Smooth muscle cell (in vitro differentiated cells): ENCODE data around the gene IPCEF1. TPM values are rescaled to one million over a fixed set of nuclear protein-coding genes. Genes with fewer than 3 reads are reported as not detected.
"Not testable (repeated sequence)": the region's sequence is repeated elsewhere in the genome, so short reads cannot be mapped to it uniquely, and the experiment has no call there.

Experiments used
- DNase-seq: peaks from one replicate; lab custom pipeline; 2025; ENCODE audit not compliant: unreplicated experiment; lab: John Stamatoyannopoulos, UW
- H2AFZ ChIP-seq: fragments of 200-600 bp; sonication (generic); 2 replicates; pipeline ENCODE4 v1.6.0; 2016; ENCODE audit warnings: antibody characterized with exemption, low read depth, mild to moderate bottlenecking
- H3F3A ChIP-seq: fragments of 200-600 bp; sonication (generic); 2 replicates; pipeline ENCODE4 v1.6.0; 2017; ENCODE audit warnings: antibody characterized with exemption, low read depth
- H3K27ac ChIP-seq: fragments of 200-600 bp; sonication (generic); 2 replicates; pipeline ENCODE4 v1.5.1; 2016; ENCODE audit warnings: low read depth, mild to moderate bottlenecking
- H3K27me3 ChIP-seq: fragments of 200-600 bp; sonication (generic); 2 replicates; pipeline ENCODE4 v1.6.1; 2016; ENCODE audit warnings: low read depth, mild to moderate bottlenecking
- H3K36me3 ChIP-seq: fragments of 200-600 bp; sonication (generic); 2 replicates; pipeline ENCODE4 v1.5.1; 2016; ENCODE audit warnings: low read depth
- H3K4me1 ChIP-seq: fragments of 200-600 bp; sonication (generic); 2 replicates; pipeline ENCODE4 v1.5.1; 2016; ENCODE audit warnings: low read depth
- H3K4me2 ChIP-seq: fragments of 200-600 bp; sonication (generic); 2 replicates; pipeline ENCODE4 v1.6.0; 2016; ENCODE audit warnings: mild to moderate bottlenecking
- H3K4me3 ChIP-seq: fragments of 200-600 bp; sonication (generic); 2 replicates; pipeline ENCODE4 v1.5.1; 2016; ENCODE audit warnings: mild to moderate bottlenecking
- H3K79me2 ChIP-seq: fragments of 200-600 bp; sonication (generic); 2 replicates; pipeline ENCODE4 v1.6.0; 2016; ENCODE audit warnings: low read depth, mild to moderate bottlenecking
- H3K9ac ChIP-seq: fragments of 200-600 bp; sonication (generic); 2 replicates; pipeline ENCODE4 v1.6.0; 2016; ENCODE audit warnings: low read depth
- H3K9me3 ChIP-seq: fragments of 200-600 bp; sonication (generic); replicated peaks from 2 replicates; pipeline ENCODE4 v1.5.1; 2016; ENCODE audit warnings: low read depth
- H4K20me1 ChIP-seq: fragments of 200-600 bp; sonication (generic); 2 replicates; pipeline ENCODE4 v1.6.0; 2016; ENCODE audit warnings: low read depth
- CTCF ChIP-seq: fragments of 200-600 bp; sonication (generic); IDR thresholded peaks from 2 replicates; pipeline ENCODE4 v1.5.1; 2017; ENCODE audit warnings: borderline replicate concordance, mild to moderate bottlenecking, antibody characterized with exemption; ENCODE audit not compliant: insufficient read depth, poor library complexity, severe bottlenecking
- WGBS: methylation state at CpG from one replicate; pipeline ENCODE4 v1.1.7; 2016; ENCODE audit warnings: low lambda C conversion rate; 5-methylcytosine and 5-hydroxymethylcytosine counted together
- polyA plus RNA-seq: library from polyadenylated mRNA; unstranded; fragments of >200 nt; fragmentation: Nextera tagmentation; extraction: Ambion mirVana; gene quantifications from 2 replicates; pipeline ENCODE4 v1.2.1, GENCODE V29; 2016
- total RNA-seq: library from RNA; depleted of rRNA; stranded (reverse); fragments of >200 nt; gene quantifications from 2 replicates; pipeline ENCODE4 v1.2.3, GENCODE V29; 2014

IPCEF1 gene
- total and polyA plus RNA-seq, 2 experiments from 2014 or later, result 0.04 TPM; not detected in 1

GRCh38 chr6:154306696-154307095 lies 49.9 kb downstream of the IPCEF1 start:
- no peaks in the 10 kb centered on the region for H4K20me1 ChIP-seq

GRCh38 chr6:154304191-154304590 lies 52.4 kb downstream of the IPCEF1 start:
- no peaks in the 10 kb centered on the region for H3K9me3 ChIP-seq
- no peak overlapping the region for H3K4me2 ChIP-seq
- H3F3A ChIP-seq, result peaks cover 7% of the 10 kb centered on the region
- no peak overlapping the region for H3K27ac ChIP-seq
- no peak overlapping the region for H3K4me3 ChIP-seq
- DNase-seq, result no peak
- 92% methylated on average over 1 of the region's 1 CpG for WGBS
- no peaks in the 10 kb centered on the region for H4K20me1 ChIP-seq
- no peak overlapping the region for H2AFZ ChIP-seq
- no peak for TF ChIP-seq CTCF
- no peaks in the 10 kb centered on the region for H3K36me3 ChIP-seq
- no peak overlapping the region for H3K9ac ChIP-seq
- no peaks in the 10 kb centered on the region for H3K79me2 ChIP-seq
- peaks cover 12% of the 10 kb centered on the region for H3K4me1 ChIP-seq
- H3K27me3 ChIP-seq, result no peaks in the 10 kb centered on the region

More at GRCh38 chr6:154306696-154307095, 49.9 kb downstream of the IPCEF1 start:
- no peak overlapping the region for H3K27ac ChIP-seq
- DNase-seq, result no peak
- no peaks in the 10 kb centered on the region for H3K27me3 ChIP-seq
- TF ChIP-seq CTCF, result no peak
- no peak overlapping the region for H3K9ac ChIP-seq
- no peak overlapping the region for H2AFZ ChIP-seq
- H3K36me3 ChIP-seq, result no peaks in the 10 kb centered on the region
- H3K4me1 ChIP-seq, result peaks cover 3% of the 10 kb centered on the region
- no peaks in the 10 kb centered on the region for H3K79me2 ChIP-seq
- no peak overlapping the region for H3K4me2 ChIP-seq
- no peak overlapping the region for H3K4me3 ChIP-seq
- no peaks in the 10 kb centered on the region for H3F3A ChIP-seq
- H3K9me3 ChIP-seq, result no peaks in the 10 kb centered on the region
- WGBS, result 97% methylated on average over 4 of the region's 4 CpGs

GRCh38 chr6:154303642-154304041 lies 53.0 kb downstream of the IPCEF1 start:
- not testable (repeated sequence) for DNase-seq, H4K20me1 ChIP-seq, H2AFZ ChIP-seq, H3K36me3 ChIP-seq, H3F3A ChIP-seq, H3K4me3 ChIP-seq, H3K9ac ChIP-seq, H3K4me2 ChIP-seq, H3K9me3 ChIP-seq, H3K79me2 ChIP-seq, H3K27ac ChIP-seq, H3K27me3 ChIP-seq
- WGBS, result 26% methylated on average over 4 of the region's 4 CpGs
- peaks cover 12% of the 10 kb centered on the region for H3K4me1 ChIP-seq

- 49% methylated on average over 10 of the region's 10 CpGs for WGBS
- peak overlapping the region; percentile 66 for H3K27ac ChIP-seq
These were observed 54.5 kb downstream of the IPCEF1 start for GRCh38 chr6:154301839-154302752.

More at GRCh38 chr6:154301839-154302752, 54.5 kb downstream of the IPCEF1 start:
- no peak overlapping the region for H3K9ac ChIP-seq
- H3K36me3 ChIP-seq, result no peaks in the 10 kb centered on the region
- H3K27me3 ChIP-seq, result no peaks in the 10 kb centered on the region
- H2AFZ ChIP-seq, result no peak overlapping the region
- H3K4me1 ChIP-seq, result peaks cover 12% of the 10 kb centered on the region
- peak overlapping the region; percentile 74 for H3K4me2 ChIP-seq
- H4K20me1 ChIP-seq, result no peaks in the 10 kb centered on the region
- H3K4me3 ChIP-seq, result no peak overlapping the region
- H3K9me3 ChIP-seq, result no peaks in the 10 kb centered on the region
- no peak for DNase-seq
- no peaks in the 10 kb centered on the region for H3K79me2 ChIP-seq
- peaks cover 7% of the 10 kb centered on the region for H3F3A ChIP-seq
- no peak for TF ChIP-seq CTCF
